Esophagus squamous epithelium (tissue), 5 donors: ENCODE measurements around the gene ATP8B3. TPM values are rescaled to one million over a fixed set of nuclear protein-coding genes. Genes with fewer than 3 reads are reported as not detected.

Experiments used
- DNase-seq: peaks from one replicate; lab custom pipeline; 2025; lab: John Stamatoyannopoulos, UW
- H3K27ac ChIP-seq, 4 donors: fragments of 200-600 bp; sonication (generic); one replicate each; pipeline ENCODE4 v1.5.1; 2016 to 2019; ENCODE audit warnings: mild to moderate bottlenecking in 1 of 4
- H3K27me3 ChIP-seq, 4 donors: fragments of 200-600 bp; sonication (generic); 1 replicate in 3 of 4; 2 replicates in 1 of 4; pipeline versions ENCODE4 v1.5.1 to v1.6.0; 2017 to 2021; ENCODE audit warnings: antibody characterized with exemption in 1 of 4
- H3K36me3 ChIP-seq, 3 donors: fragments of 200-600 bp; sonication (generic); one replicate each; pipeline ENCODE4 v1.5.1; 2016 to 2019
- H3K4me1 ChIP-seq, 3 donors: fragments of 200-600 bp; sonication (generic); one replicate each; pipeline ENCODE4 v1.5.1; 2017 to 2019
- H3K4me3 ChIP-seq, 4 donors: fragments of 200-600 bp; sonication (generic); 1 replicate in 3 of 4; 2 replicates in 1 of 4; pipeline ENCODE4 v1.5.1; 2016 to 2019; ENCODE audit warnings: mild to moderate bottlenecking in 2 of 4, moderate library complexity in 1 of 4
- H3K9me3 ChIP-seq, 3 donors: fragments of 200-600 bp; sonication (generic); one replicate each; pipeline ENCODE4 v1.5.1; 2016 to 2019
- POLR2A ChIP-seq, 4 donors: fragments of 450-650 bp; IDR thresholded peaks; one replicate each; pipeline ENCODE4 v1.6.1; 2017; ENCODE audit warnings: antibody characterized with exemption in 4 of 4, mild to moderate bottlenecking in 4 of 4, moderate library complexity in 3 of 4
- WGBS, 2 donors: methylation state at CpG; one replicate each; pipeline ENCODE4 v1.1.5; 2018; 5-methylcytosine and 5-hydroxymethylcytosine counted together
- intact Hi-C: fragments of 100-400 bp; cut with DNase I; formaldehyde crosslinking; loops from one replicate; pipeline ENCODE4 v1.15.0; 2022
- total RNA-seq, 4 donors: library from RNA; depleted of rRNA; stranded (reverse); fragments of >200 nt; gene quantifications; one replicate each; pipeline ENCODE4 v1.1.0, GENCODE V29; 2016
- TF ChIP-seq, protein P1 (sequence below), 6 experiments: fragments of 450-650 bp in 4 of 6; fragments of 200-600 bp in 2 of 6; sonication (generic) in 2 of 6; IDR thresholded peaks; one replicate each; pipeline ENCODE4 v1.5.1; 2016 to 2019; ENCODE audit warnings: antibody characterized with exemption in 6 of 6, mild to moderate bottlenecking in 4 of 6, moderate library complexity in 4 of 6
- donor health status: DM: yes; HTN: yes; CAD: no.

The ATP8B3 gene
- total RNA-seq, 4 donors from 2014 or later: 0.57 to 3.0 (median 1.4) TPM

DNA sequence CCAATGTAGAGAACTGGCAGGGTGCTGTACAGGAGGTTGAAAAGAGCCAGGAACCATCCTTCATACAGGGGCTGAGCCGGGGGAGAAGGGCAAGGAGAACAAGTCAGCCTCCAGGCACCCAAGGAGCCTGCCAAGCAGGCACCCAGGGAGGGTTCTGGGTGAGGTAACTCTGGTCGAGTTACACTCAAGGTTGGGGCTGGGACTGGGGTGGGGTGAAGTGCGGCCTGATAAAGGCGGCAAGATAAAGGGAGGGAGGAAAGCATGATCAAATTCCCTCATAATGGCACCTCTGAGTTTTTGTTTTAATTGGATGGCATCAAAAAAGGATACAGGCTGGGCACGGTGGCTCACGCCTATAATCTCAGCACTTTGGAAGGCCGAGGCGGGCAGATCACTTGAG, 25.0 kb downstream of the ATP8B3 start:
- H3K27me3 ChIP-seq: peaks cover 0 to 86% (median 2%) of the 10 kb centered on the region in 4 donors
- intact Hi-C loops: no loop called here

DNA sequence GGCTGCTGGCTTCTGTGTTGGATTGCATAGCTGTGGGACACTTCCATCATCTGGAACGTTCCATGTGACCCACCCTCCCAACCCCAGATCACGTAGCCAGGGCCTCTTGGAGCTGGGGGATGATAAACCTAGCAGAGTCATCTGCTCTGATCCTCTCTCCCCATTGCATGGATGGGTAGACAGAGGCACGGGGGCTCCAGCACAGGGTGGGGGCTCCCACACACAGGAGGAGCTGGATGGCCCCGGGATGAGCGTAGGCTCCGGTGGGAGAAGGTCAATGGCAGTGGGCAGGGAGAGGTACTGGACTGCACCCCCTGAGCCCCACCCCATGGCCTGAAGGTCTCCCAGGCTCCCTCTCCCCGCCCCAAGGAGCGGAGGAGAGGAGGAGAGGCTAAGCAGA, 25.4 kb downstream of the ATP8B3 start:
- intact Hi-C loops: no loop called here
- no peak overlapping the region for H3K27ac ChIP-seq
- TF ChIP-seq, protein P1, sequence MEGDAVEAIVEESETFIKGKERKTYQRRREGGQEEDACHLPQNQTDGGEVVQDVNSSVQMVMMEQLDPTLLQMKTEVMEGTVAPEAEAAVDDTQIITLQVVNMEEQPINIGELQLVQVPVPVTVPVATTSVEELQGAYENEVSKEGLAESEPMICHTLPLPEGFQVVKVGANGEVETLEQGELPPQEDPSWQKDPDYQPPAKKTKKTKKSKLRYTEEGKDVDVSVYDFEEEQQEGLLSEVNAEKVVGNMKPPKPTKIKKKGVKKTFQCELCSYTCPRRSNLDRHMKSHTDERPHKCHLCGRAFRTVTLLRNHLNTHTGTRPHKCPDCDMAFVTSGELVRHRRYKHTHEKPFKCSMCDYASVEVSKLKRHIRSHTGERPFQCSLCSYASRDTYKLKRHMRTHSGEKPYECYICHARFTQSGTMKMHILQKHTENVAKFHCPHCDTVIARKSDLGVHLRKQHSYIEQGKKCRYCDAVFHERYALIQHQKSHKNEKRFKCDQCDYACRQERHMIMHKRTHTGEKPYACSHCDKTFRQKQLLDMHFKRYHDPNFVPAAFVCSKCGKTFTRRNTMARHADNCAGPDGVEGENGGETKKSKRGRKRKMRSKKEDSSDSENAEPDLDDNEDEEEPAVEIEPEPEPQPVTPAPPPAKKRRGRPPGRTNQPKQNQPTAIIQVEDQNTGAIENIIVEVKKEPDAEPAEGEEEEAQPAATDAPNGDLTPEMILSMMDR (IDR thresholded peaks at IDR 0.05): no peak
- TF ChIP-seq POLR2A (IDR thresholded peaks at IDR 0.05): no peak
- no peak overlapping the region for H3K4me3 ChIP-seq
- peaks cover 0 to 86% (median 4%) of the 10 kb centered on the region in 4 donors for H3K27me3 ChIP-seq
- peaks cover 0 to 15% (median 11%) of the 10 kb centered on the region in 3 donors for H3K4me1 ChIP-seq
- 76 to 83% methylated on average over 2 of the region's 8 CpGs for WGBS, 2 donors
- no peak for DNase-seq
- H3K36me3 ChIP-seq: no peaks in the 10 kb centered on the region
- peaks cover 0 to 7% (median 6%) of the 10 kb centered on the region in 3 donors for H3K9me3 ChIP-seq

More for the DNA sequence above, 25.0 kb downstream of the ATP8B3 start:
- no peak overlapping the region for H3K27ac ChIP-seq
- H3K4me1 ChIP-seq: peaks cover 0 to 15% (median 11%) of the 10 kb centered on the region in 3 donors
- H3K9me3 ChIP-seq: peaks cover 0 to 2% (median 2%) of the 10 kb centered on the region in 3 donors
- no peak for TF ChIP-seq POLR2A (IDR thresholded peaks at IDR 0.05)
- TF ChIP-seq, protein P1 (IDR thresholded peaks at IDR 0.05): no peak
- 62% methylated on average over 6 to 8 of the region's 8 CpGs for WGBS, 2 donors
- no peak overlapping the region for H3K4me3 ChIP-seq
- DNase-seq: no peak
- no peaks in the 10 kb centered on the region for H3K36me3 ChIP-seq

DNA sequence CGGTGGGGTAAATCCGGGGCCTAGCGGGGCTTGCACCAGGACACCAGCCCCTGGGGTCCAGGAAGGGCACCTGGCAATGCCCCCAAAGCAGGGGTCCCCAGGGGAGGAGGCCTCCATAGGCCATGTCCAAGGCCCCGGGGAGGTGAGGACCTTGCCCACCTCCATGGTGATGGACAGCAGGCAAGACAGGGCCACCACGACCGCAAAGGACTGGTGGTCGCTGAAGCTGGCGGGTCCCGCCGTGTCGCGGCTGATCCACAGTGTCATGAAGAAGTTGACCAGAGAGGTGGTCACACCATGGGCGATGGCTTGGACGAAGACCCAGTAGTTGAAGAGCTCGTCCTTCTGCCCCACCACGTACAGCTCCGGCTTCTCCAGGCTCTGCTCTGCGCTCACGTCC, 26.8 kb downstream of the ATP8B3 start:
- TF ChIP-seq, protein P1 (IDR thresholded peaks at IDR 0.05): no peak
- no peak for TF ChIP-seq POLR2A (IDR thresholded peaks at IDR 0.05)
- H3K27me3 ChIP-seq: peaks cover 0 to 93% (median 5%) of the 10 kb centered on the region in 4 donors
- 90 to 93% methylated on average over 8 to 15 of the region's 19 CpGs for WGBS, 2 donors
- no peak overlapping the region for H3K4me3 ChIP-seq
- peaks cover 0 to 15% (median 11%) of the 10 kb centered on the region in 3 donors for H3K4me1 ChIP-seq
- H3K27ac ChIP-seq: no peak overlapping the region
- peaks cover 0 to 11% (median 8%) of the 10 kb centered on the region in 3 donors for H3K9me3 ChIP-seq
- intact Hi-C loops: no loop called here
- DNase-seq: no peak
- no peaks in the 10 kb centered on the region for H3K36me3 ChIP-seq

DNA sequence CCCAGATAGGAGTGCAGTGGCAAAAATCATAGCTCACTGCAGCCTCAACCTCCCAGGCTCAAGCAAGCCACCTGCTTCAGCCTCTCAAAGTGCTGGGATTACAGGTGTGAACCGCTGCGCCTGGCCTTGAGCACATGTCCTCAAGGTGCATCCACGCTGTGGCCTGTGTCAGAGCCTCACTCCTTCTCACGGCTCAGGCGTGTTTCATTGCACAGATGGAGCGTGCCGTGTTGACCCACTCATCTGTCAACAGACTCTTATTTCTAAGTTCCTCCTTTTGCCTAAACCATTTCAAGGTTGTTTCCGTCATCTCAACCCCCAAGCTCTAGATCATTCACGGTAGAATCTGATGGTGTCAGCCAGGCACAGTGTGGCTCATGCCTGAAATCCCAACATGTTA, 28.2 kb downstream of the ATP8B3 start:
- no peak for TF ChIP-seq POLR2A (IDR thresholded peaks at IDR 0.05)
- TF ChIP-seq, protein P1 (IDR thresholded peaks at IDR 0.05): no peak
- H3K27me3 ChIP-seq: peaks cover 0 to 96% (median 3%) of the 10 kb centered on the region in 4 donors
- H3K4me3 ChIP-seq: no peak overlapping the region
- intact Hi-C loops: no loop called here
- no peak for DNase-seq
- H3K36me3 ChIP-seq: no peaks in the 10 kb centered on the region
- H3K9me3 ChIP-seq: peaks cover 0 to 11% (median 8%) of the 10 kb centered on the region in 3 donors
- WGBS, 2 donors: 65 to 81% methylated on average over 9 of the region's 9 CpGs
- H3K27ac ChIP-seq: no peak overlapping the region
- H3K4me1 ChIP-seq: peaks cover 0 to 16% (median 3%) of the 10 kb centered on the region in 3 donors

DNA sequence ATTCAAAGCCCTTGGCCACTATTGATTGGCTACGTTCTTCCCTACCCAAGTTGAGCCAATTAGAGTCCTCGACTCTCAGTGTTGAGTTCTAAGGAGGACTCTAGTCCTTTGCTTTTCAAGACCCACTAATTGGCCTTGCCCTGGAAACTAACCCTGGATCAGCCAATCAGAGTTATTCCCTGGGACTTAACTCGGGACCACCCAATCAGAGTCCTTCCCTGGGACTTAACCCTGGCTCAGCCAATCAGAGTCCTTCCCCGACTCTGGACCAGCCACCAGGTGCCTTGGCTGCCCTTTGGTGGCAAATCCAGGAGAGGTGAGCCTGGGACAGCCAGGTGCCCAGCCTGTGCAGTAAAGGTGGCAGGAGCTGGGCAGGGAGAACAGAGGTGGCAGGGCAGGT, 28.7 kb downstream of the ATP8B3 start:
- intact Hi-C loops: no loop called here
- 94 to 100% methylated on average over 1 to 2 of the region's 4 CpGs for WGBS, 2 donors
- H3K36me3 ChIP-seq: no peaks in the 10 kb centered on the region
- H3K4me3 ChIP-seq: no peak overlapping the region
- TF ChIP-seq, protein P1 (IDR thresholded peaks at IDR 0.05): no peak
- no peak for TF ChIP-seq POLR2A (IDR thresholded peaks at IDR 0.05)
- H3K4me1 ChIP-seq: peaks cover 0 to 11% (median 0%) of the 10 kb centered on the region in 3 donors
- H3K9me3 ChIP-seq: peaks cover 0 to 11% (median 8%) of the 10 kb centered on the region in 3 donors
- no peak for DNase-seq
- no peak overlapping the region for H3K27ac ChIP-seq
- peaks cover 0 to 96% (median 3%) of the 10 kb centered on the region in 4 donors for H3K27me3 ChIP-seq
